ENCODE data around the gene FAM241A. TPM values are rescaled to one million over a fixed set of nuclear protein-coding genes. Genes with fewer than 3 reads are reported as not detected.

The FAM241A gene
- total RNA-seq, 1 donor from 2014 or later: 6.8 TPM

- H3K4me1 ChIP-seq: no peaks in the 10 kb centered on the region
- H3K9me3 ChIP-seq: no peaks in the 10 kb centered on the region
- H3K36me3 ChIP-seq: no peaks in the 10 kb centered on the region
- no peaks in the 10 kb centered on the region for H3K27me3 ChIP-seq
- no peak for DNase-seq (ENCODE audit: low spot score in 2 of 2)
- no peak overlapping the region for H3K27ac ChIP-seq
- intact Hi-C loops (cut with DNase I): no loop called here
- TF ChIP-seq, protein P1, sequence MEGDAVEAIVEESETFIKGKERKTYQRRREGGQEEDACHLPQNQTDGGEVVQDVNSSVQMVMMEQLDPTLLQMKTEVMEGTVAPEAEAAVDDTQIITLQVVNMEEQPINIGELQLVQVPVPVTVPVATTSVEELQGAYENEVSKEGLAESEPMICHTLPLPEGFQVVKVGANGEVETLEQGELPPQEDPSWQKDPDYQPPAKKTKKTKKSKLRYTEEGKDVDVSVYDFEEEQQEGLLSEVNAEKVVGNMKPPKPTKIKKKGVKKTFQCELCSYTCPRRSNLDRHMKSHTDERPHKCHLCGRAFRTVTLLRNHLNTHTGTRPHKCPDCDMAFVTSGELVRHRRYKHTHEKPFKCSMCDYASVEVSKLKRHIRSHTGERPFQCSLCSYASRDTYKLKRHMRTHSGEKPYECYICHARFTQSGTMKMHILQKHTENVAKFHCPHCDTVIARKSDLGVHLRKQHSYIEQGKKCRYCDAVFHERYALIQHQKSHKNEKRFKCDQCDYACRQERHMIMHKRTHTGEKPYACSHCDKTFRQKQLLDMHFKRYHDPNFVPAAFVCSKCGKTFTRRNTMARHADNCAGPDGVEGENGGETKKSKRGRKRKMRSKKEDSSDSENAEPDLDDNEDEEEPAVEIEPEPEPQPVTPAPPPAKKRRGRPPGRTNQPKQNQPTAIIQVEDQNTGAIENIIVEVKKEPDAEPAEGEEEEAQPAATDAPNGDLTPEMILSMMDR (IDR thresholded peaks at IDR 0.05): no peak
- no peak overlapping the region for H3K4me3 ChIP-seq
Observed at GRCh38 chr4:112181358-112182000, 36.2 kb downstream of the FAM241A start.

DNA sequence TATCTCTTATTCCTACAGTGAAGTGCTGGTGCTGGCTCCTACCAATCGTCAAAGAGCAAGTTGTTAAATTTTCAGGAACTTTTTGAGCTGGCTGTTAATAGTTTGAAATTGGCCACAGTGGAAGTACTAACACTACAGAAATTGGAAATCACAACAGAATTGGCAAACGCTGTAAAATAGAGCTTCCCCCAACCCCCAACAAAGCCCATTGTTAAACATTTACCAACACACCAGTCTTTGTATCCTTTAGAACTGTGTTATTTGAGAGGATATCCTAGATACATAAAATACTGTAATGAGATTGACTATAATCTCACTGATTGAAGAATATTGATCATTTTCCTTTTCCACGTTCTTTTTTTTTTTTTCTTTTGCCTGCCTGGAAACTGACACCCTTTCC, 37.4 kb downstream of the FAM241A start:
- TF ChIP-seq, protein P1 (IDR thresholded peaks at IDR 0.05): no peak
- Histone ChIP-seq H3K27ac (no peak overlapping the region), H3K27me3 (no peaks in the 10 kb centered on the region), H3K9me3 (no peaks in the 10 kb centered on the region), H3K4me1 (no peaks in the 10 kb centered on the region), H3K36me3 (no peaks in the 10 kb centered on the region), H3K4me3 (no peak overlapping the region)
- DNase-seq (ENCODE audit: low spot score in 2 of 2): no peak
- intact Hi-C loops (cut with DNase I): no loop called here

DNA sequence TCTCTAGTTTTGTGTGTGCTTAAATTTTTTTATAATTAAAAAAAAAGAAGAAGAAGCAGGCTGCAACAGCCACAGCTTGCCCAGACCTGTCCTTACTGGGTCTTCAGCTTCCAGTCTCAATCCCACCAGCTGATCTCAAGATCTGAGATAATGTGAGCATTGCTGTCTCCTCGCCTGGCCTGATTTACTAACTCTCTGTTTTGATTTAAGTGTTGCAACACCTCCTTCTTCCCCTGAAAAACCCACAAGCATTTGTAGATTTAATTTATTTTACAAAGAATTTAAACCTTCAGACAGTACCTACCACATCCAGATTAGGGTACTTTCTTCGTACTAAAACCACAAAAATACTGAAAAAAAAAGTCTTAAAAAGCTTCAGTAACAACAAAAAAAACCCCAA, 38.0 kb downstream of the FAM241A start:
- no peaks in the 10 kb centered on the region for H3K27me3 ChIP-seq
- H3K9me3 ChIP-seq: no peaks in the 10 kb centered on the region
- no peak overlapping the region for H3K27ac ChIP-seq
- intact Hi-C loops (cut with DNase I): no loop called here
- DNase-seq (ENCODE audit: low spot score in 2 of 2): no peak
- no peaks in the 10 kb centered on the region for H3K36me3 ChIP-seq
- H3K4me3 ChIP-seq: no peak overlapping the region
- TF ChIP-seq, protein P1 (IDR thresholded peaks at IDR 0.05): no peak
- H3K4me1 ChIP-seq: no peaks in the 10 kb centered on the region

DNA sequence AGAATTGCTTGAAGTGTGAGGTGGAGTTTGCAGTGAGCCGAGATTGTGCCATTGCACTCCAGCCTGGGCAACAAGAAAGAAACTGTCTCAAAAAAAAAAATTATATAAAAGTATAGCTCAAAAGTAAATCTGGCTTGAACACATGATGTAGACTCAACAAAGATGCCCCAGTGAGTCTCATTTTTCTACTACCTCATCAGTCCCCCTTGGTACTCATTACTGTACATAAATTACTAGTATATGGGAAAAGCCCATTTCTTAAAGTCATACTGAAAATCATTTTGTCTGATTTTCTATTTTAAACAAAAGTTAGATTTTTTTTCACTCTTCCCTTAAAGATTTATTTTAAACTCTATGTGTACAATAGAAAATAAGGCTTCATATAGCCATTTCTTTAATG, 39.2 kb downstream of the FAM241A start:
- intact Hi-C loops (cut with DNase I): no loop called here
- no peaks in the 10 kb centered on the region for H3K4me1 ChIP-seq
- H3K27ac ChIP-seq: no peak overlapping the region

DNA sequence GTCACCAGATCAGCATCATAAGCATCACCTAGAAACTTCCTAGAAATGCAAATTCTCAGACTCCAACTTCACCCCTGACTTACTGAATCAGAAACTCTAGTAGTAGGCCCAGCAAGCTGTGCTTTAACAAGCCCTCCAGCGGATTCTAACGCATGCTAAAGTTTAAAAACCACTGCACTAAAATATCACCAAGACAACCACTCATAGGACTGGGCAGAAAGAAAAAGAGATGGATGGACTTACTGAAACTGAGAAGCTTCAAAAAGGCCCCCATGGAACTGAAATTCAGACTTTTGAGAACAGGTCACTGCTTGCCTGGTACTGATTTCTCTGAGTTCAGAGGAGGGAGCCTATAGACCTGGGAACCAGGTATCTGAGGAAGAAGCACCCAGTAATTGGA, 40.1 kb downstream of the FAM241A start:
- TF ChIP-seq, protein P1 (IDR thresholded peaks at IDR 0.05): no peak
- no peak overlapping the region for H3K4me3 ChIP-seq
- H3K27me3 ChIP-seq: no peaks in the 10 kb centered on the region
- no peaks in the 10 kb centered on the region for H3K9me3 ChIP-seq
- no peak for DNase-seq (ENCODE audit: low spot score in 2 of 2)
- no peaks in the 10 kb centered on the region for H3K36me3 ChIP-seq
- intact Hi-C loops (cut with DNase I): no loop called here
- H3K4me1 ChIP-seq: no peaks in the 10 kb centered on the region
- no peak overlapping the region for H3K27ac ChIP-seq

More for the DNA sequence above, 39.2 kb downstream of the FAM241A start:
- no peaks in the 10 kb centered on the region for H3K27me3 ChIP-seq
- no peak overlapping the region for H3K4me3 ChIP-seq
- TF ChIP-seq, protein P1 (IDR thresholded peaks at IDR 0.05): no peak
- H3K9me3 ChIP-seq: no peaks in the 10 kb centered on the region
- no peak for DNase-seq (ENCODE audit: low spot score in 2 of 2)
- no peaks in the 10 kb centered on the region for H3K36me3 ChIP-seq
